GM21737 (cell line): ENCODE data around the gene PFKL.

Experiments
- ATAC-seq: cut with Tn5 transposase; IDR thresholded peaks from one replicate; pipeline ENCODE4 v1.9.1; 2021; ENCODE audit warnings: mild to moderate bottlenecking, moderate library complexity; ENCODE audit not compliant: unreplicated experiment

PFKL gene

DNA sequence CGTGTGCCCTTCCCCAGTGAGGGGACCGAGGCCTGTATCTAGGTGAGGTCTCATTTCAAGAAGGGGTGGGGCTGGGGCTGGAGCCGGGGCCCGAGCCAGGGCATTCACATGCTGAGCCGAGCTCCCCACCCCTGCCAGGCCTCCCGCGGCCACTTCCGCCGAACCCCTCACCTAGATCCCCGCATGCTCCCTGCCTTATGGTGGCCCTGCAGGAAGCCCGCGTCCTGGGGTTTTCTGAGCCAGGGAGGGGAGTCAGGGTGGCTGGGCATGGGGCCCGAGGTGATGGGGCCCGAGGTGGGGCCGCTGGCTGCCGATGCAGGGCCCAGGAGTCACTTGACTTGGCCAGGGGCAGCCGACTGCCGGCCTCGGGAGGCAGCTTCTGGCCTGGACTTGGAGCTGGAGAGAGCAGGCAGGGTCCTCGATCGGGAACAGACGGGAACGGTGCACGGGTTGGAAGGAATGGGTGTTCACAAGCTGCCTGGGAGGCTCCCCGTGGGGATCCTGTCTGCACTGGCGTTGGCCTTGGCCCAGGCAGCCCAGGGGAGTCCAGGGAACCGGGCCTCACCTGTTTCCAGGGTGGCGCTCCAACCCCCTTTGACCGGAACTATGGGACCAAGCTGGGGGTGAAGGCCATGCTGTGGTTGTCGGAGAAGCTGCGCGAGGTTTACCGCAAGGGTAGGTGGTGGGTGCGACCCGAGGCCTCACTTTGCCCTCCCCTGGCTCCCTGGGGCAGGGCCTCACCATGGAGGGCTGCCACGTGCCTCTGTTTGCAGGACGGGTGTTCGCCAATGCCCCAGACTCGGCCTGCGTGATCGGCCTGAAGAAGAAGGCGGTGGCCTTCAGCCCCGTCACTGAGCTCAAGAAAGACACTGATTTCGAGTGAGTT lies 25.8 kb downstream of the PFKL start:
- ATAC-seq: no peak

DNA sequence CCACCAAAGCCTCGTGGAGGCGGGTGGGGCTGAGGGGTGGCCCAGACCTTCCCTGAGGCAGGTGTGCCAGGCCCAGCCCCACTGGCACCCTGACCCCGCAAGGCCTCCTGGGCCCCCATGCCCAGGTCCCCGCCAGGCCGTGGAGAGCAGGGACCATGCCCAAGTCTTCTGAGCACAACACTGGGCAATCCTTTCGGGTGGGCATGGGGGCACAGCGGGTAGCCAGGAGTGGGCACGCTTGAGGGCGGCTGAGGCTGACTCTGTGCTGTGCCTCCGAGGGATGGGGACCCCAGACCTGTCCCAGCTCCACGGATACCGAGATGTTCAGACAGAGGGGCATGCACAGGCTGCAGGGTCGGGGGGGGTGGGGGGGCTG lies 26.4 kb downstream of the PFKL start:
- no peak for ATAC-seq

DNA sequence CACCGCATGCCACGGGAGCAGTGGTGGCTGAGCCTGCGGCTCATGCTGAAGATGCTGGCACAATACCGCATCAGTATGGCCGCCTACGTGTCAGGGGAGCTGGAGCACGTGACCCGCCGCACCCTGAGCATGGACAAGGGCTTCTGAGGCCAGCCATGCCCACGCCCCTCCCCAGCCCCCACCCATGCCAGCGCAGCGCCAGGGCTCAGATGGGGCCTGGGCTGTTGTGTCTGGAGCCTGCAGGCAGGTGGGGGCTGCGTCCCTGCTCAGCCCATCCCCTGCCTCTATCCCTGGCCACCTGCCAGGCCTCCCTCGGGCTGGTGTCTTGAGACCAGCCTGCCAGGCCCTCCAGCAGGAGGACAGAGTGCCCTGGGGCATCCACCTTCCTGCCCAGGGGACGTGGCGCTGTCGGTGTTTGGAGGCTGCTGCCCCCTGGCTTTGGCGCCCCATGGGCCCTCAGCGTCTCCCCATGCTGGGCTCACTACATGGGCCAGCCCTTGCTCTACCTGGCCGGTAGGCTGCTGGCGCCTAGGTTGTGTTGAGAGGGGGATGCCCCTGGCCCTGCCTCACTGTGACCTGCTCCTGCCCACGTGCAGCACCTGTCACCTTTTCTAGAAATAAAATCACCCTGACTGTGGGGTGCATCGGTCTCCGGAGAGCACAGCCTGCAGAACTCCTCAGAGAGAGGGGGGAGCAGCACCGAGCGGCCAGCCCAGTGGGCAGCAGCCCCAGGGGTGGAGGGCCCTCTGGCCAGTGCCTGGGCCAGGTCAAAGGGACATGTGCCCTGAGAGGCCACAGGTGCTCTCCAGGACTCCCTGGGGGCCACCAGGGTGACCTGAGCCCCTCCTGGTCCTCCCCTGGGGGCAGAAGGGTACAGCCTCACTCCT lies 27.1 kb downstream of the PFKL start:
- no peak for ATAC-seq

DNA sequence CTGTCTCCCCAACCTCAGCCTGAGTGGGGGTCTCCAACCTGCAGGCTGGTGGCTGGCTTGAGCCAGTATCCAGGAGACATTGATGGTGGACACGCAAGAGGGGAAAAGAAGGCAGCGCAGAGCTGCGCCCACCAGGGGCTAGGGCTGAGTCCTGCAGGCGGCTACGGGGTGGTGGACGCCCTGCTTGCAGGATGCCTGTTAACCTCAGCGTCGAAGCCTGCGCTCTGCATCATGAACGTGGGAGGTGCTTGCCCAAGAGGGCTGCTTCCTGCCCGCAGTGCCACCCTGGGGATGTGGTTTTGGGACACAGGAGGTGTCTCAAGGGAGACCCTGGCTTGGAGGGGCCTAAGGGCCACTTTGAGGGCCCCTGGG lies 27.7 kb downstream of the PFKL start:
- ATAC-seq: no peak

DNA sequence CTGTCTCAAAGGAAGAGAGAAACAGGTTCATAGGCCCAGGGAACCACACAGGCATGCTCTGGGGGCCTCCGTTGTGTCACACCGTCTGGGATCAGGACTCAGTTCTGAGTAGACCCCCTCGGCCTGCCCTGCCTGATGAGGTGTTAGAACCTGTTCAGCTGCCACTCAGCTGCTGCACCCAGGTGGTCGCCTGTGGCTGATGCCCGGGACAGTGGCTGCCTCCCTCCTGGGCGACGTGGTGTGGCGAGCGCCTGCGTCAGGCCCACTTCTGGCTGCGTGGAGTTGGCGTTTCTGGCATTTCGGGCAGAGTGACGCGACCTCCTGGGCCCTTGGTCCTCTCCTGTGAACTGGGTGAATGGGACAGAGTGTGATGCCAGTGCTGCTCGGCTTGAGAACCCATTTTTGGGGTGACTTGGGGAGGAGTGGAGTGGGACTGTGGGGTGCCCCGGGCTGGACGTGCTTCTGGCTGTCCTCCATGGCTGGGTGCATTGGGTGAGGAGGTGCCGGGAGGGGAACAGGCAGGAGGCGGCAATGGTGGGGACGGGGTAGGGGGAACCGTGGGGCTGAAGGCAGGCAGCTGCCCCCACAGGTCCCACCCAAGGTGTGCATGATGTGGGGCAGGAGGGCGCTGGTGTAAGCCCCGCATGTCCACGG lies 28.5 kb downstream of the PFKL start:
- no peak for ATAC-seq

DNA sequence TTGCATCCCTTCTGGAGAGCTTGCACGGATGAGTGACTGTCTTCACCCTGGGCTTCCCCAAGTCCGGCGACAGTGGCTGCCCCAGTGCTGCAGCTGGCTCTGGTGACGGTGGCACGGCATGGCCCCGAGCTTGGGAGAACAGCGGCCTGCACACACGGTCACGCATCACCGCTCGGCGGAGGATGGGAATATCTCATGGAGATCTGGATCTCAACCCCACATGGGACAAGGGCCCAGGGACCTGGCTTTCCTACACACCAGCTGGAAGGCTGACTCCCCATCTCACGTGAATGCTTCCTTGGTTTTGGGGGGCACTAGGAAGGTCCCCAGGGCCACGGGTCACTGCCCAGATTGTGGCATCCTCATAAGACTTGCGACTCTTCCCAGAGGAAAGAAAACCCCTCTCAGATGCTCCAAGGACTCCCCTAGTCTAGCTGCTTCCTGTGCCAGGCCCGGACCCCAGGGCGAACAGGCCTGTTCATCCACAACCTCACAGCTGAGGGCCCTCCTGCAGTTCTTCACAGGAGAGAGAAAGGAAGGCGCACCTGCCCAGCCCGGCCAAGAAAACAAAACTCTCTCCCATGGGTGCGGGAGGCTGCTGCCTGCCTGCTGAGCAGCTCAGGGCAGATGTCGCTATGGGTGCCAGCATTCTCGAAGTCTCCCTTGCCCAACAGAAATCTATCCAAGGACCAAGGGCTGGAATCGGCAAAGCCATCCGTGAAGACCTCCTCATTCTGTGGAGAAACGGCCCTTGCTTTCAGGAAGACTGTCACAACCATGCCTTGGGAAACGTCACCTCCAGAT lies 29.4 kb downstream of the PFKL start:
- no peak for ATAC-seq

DNA sequence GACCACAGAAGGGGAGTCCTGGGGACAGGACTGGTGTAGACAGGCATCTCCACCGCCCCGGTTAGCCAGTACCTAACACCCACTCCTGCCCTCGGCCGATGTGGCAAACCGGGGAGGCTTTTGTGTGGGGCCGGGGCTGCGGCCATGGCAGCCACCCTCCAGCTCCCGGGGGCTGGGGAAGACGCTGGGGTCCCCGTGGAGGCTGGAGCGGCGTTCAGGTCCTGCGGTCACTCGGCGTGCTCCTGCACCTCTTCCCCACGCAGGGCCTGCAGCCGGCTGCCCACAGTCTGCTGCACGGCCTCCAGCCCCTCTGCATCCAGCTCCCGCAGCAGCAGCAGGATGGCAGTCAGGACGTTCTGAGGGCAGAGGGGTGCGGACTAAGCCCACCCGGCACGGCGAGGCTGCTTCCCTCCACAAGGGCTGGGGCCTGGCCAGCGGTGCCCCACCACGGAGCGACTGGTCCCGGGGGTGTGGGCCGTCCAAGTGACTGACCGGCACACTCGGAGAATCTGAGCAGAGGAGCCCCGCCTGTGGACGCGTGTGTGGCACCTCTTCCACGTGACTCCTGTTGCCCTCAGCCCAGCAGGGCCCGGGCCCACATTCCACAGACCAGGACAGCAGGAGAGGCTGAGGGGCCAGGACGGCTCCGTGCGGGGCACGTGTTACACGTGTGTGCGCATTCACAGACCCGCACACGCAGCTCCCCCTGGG lies 30.3 kb downstream of the PFKL start:
- ATAC-seq: no peak

DNA sequence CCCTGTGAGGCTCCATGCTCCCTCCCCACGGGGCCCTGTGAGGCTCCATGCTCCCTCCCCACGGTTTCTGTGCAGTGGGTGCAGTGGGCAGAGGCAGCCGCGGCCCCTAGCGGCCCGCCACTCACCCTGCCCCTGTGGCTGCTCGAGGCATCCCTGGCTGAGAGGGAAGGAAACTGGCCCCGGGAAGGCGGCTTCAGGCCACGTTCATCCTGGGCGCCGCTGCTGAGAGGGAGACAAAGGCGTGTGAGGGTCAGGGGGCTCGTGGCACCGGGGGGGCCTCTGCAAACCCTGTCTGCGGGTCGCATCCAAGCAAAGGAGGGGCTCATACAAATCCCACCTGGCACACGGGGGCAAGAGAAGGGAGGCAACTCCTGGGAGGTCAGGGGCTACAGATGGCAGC lies 30.8 kb downstream of the PFKL start:
- ATAC-seq: no peak

DNA sequence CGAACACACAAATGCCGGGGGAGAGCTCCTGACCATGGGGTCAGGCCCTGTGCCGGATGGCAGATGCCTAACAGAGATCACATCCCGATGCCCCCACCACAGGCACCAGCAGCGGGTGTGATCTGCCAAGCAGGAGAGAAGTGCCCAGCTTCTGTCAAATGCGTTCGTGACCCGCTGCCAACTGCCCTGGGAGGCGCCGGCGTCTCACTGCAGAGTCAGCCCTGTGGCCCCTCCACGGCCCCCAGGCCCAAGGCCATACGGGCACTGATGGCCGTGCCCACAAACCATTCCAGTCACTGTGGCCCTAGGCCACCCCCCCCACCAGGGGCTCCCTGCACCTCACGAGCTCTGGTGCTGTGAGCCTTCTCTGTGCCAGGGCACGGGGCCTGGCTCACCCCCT lies 31.4 kb downstream of the PFKL start:
- no peak for ATAC-seq

DNA sequence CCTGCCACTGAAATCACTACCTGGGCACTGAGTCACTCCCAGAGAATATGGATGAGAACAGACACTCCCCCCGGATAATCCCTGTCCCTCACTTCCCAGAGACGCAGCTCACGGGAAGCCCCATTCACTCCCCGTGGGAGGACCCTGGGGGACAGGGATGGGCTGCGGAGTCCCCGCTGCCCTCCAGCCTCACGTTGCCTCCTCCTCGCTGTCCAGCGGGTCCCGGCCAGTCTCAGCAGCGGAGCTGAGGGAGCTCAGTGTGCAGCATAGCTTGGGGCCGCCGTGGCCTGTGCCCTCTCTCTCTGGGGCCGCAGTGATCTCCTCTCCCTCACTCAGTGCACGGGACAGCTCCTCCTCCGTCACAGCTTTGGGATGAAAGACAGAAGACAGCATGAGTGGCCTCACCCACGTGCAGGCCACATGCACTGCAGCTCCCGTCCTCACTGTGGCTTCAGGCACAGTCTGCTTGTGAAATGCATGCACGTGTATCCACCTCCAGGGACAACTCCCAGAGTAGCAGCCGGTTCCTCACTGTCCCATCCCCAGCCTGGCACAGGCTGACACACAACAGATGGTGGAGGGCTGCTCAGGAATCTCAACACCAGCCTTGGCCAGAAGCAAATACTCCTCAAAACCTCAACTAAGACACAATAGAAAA lies 31.9 kb downstream of the PFKL start:
- no peak for ATAC-seq

DNA sequence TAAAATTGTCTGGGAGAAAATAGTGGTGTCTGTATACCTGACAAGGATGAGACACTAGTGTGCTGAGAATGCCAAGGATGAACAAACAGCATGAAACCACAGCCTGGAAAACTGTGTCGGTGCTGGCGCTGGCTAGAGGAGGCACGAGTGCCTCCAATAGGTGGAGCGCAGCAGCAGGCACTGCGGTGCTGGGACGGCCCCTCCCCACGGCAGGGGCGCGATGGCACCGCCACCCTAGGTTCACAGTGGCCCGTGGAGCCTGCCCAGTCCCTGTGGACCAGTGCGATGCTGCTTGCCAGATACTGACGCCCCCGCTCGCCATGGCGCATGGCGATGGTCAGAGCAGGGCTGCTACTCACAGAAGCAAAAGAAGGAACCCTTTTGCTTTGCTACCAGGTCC lies 32.5 kb downstream of the PFKL start:
- ATAC-seq: no peak

DNA sequence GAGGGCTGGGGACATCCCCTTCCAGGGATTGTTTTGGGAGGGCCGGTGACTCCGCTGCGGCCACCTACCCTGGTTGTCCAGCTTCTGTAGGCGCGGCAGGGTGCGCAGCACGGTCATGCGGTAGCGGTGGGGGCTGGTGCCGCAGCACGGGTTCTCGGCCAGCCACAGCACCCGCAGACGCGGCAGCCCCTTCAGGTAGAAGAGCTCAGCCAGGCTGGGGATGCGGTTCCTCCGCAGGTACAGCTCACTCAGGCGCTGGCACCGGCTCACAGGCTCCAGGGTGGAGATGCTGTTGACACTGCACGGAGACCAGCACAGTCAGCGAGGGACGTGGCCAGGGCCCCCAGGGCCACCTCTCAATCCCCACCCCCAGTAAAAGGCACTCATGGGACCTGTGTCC lies 33.1 kb downstream of the PFKL start:
- no peak for ATAC-seq

DNA sequence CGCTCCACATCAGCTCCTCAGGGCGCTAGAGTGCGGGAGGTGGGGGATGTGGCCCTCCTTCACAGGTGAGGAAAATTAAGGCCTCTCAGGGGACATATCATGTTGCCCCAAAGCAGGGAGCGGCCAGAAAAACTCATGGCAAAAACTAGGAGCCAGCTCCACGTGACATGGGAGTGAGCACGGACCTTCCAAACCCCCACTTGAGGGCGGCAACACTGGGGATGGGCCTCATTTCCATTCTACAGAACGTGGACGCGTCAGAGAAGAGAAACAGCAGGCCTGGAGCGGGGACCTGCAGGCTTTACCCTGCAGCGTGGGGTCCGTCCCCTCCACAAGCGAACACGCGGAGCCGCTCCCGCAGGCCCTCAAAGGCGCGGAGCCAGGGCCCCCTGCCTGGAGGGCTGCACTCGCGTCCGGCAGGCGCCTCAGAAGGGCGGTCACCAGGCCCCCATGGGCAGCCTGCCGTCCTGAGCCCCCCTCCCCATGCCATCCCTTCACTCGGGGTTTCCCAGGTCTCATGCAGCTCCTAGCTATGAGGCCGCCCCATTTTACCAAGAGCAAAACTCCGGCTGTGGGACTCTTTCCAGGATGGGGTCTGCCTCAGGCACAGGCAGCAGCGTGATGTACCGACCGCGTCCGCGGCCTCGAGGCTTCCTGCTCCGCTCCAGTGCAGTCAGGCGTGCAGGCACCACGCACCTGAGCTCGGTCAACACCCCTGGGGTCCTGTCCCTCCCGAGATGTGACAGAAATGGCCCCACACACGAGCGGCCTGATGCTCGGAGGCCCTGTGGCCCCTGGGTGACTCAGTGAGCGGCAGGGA lies 33.9 kb downstream of the PFKL start:
- ATAC-seq: no peak

DNA sequence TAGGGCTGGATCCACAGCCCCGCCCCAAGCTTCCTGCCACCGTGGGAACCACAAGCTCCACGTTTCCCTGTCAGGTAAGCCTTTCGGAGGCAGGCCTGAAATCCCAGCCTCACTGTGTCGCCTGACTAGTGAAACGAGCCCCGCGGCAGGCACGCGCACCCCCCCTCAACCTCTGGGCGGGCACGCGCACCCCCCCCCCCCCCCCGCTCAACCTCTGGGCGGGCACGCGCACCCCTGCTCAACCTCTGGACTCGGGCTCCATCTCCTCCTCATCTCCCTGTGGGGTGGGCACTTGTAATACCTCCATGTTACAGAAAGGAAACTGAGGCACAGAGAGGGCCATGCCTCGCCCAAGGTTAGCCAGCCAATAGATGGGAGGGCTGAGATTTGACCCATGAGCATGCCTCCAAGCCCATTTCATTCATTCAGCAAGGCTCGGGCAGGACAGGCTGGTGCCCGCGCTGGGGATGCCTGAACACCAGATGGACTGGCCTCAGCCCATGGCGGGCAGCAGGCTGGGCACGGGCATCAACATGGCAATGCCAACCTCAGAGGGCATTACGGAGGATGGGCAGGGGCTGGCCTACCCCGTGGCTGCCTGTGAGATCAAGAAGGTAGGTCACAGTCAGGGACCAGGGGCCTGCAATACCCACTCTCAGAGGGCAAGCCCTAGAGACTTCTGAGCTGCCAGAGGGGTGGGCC lies 34.6 kb downstream of the PFKL start:
- ATAC-seq: no peak

DNA sequence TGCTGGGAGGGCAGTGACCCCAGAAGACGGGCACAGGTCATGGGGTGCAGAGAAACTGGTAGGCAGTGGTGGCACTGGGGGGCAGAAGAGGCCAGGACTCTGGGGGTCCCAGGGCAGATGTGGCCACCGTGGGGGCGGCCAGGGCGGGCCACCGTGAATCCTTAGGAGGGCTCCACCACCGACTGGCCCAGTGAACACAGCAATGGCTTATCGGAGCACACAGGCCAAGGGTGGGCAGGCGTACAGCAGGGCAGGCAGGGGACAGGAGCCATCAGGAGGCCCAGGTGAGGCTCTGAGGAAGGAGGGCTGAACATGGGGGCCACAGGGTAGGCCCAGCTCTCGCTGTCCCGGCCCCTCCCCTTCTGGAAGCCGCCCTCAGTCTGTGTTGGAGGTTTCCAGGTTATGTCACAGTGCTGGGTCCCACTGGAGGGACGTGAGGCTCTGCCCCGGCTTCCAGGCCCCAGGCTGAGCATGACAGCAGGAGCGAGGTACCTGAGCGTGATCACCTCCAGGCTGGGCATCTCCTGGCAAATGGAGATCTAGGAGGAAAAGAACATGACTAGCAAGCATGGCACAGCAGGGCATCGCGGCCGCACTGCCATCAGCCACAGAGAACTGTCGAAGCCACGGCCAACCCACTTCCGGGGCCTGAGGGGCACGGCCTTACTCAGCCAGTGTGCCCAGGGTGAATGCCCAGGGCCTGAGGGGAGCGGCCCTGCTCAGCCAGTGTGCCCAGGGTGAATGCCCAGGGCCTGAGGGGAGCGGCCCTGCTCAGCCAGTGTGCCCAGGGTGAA lies 35.6 kb downstream of the PFKL start:
- ATAC-seq: no peak

DNA sequence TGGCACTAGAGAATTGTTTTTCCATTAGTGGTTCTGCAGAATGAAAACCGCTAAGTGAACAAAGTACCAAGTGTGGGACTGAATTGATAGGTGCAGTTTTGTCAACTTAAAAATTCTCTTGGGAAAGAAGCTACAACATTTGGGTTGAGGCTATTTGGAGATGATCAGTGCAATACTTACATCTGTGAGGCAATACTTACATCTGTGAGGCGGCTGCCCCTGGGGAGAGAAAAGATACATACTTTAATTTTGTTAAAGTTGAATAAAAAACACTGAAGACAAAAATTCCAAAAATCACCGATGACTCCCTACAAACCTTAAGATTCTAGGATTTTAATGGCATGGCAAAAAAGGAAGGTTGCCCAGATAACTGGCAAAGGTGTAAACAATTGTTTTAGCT lies 37.6 kb downstream of the PFKL start:
- no peak for ATAC-seq
